SK-N-SH treated with all-trans-retinoic acid at 6 μM for 48 hours (cell line): ENCODE results near the gene GP2.

ENCODE experiments used
- ATAC-seq: fragments of 200-7000 bp; cut with Tn5 transposase; 3 replicates; pipeline ENCODE4 v1.9.1; 2020; ENCODE audit warnings: mild to moderate bottlenecking, moderate library complexity
- ARNTL ChIP-seq: fragments of 450-650 bp; formaldehyde crosslinking; IDR thresholded peaks from 2 replicates; pipeline ENCODE4 v1.5.0; 2020; ENCODE audit warnings: low read depth, mild to moderate bottlenecking, moderate library complexity, borderline replicate concordance
- BACH2 ChIP-seq: fragments of 250-450 bp; sonication (Bioruptor Pico); IDR thresholded peaks from 2 replicates; pipeline ENCODE4 v1.9.0; 2021; ENCODE audit warnings: mild to moderate bottlenecking, borderline replicate concordance
- CREB5 ChIP-seq: fragments of 250-450 bp; sonication (Bioruptor Pico); IDR thresholded peaks from 2 replicates; pipeline ENCODE4 v1.5.1; 2020; ENCODE audit warnings: low read depth, mild to moderate bottlenecking, moderate library complexity
- CSDC2 ChIP-seq: fragments of 250-450 bp; sonication (Bioruptor Pico); IDR thresholded peaks from 2 replicates; pipeline ENCODE4 v1.5.0; 2020; ENCODE audit warnings: mild to moderate bottlenecking, moderate library complexity
- CSRNP3 ChIP-seq: fragments of 250-450 bp; sonication (Bioruptor Pico); IDR thresholded peaks from 2 replicates; pipeline ENCODE4 v1.5.1; 2021; ENCODE audit warnings: mild to moderate bottlenecking, moderate library complexity
- ESRRG ChIP-seq: fragments of 250-450 bp; sonication (Bioruptor Pico); IDR thresholded peaks from 2 replicates; pipeline ENCODE4 v1.6.1; 2021; ENCODE audit warnings: mild to moderate bottlenecking
- GLIS3 ChIP-seq: fragments of 250-450 bp; sonication (Bioruptor Pico); IDR thresholded peaks from 2 replicates; pipeline ENCODE4 v1.5.0; 2020; ENCODE audit warnings: mild to moderate bottlenecking, moderate library complexity
- ISL1 ChIP-seq: fragments of 250-450 bp; sonication (Bioruptor Pico); IDR thresholded peaks from 2 replicates; pipeline ENCODE4 v2.1.2; 2022; ENCODE audit warnings: mild to moderate bottlenecking, moderate library complexity
- OSR1 ChIP-seq: fragments of 250-450 bp; sonication (Bioruptor Pico); IDR thresholded peaks from 2 replicates; pipeline ENCODE4 v1.8.0; 2022; ENCODE audit warnings: moderate library complexity, mild to moderate bottlenecking, inconsistent platforms
- PATZ1 ChIP-seq: fragments of 250-450 bp; sonication (Bioruptor Pico); IDR thresholded peaks from 2 replicates; pipeline ENCODE4 v1.8.0; 2020; ENCODE audit warnings: mild to moderate bottlenecking, moderate library complexity, borderline replicate concordance
- POU6F1 ChIP-seq: fragments of 250-450 bp; sonication (Bioruptor Pico); IDR thresholded peaks from 2 replicates; pipeline ENCODE4 v1.8.0; 2021; ENCODE audit warnings: low read depth, mild to moderate bottlenecking, moderate library complexity, borderline replicate concordance
- PPARA ChIP-seq: fragments of 250-450 bp; sonication (Bioruptor Pico); IDR thresholded peaks from 2 replicates; pipeline ENCODE4 v1.5.0; 2020; ENCODE audit warnings: mild to moderate bottlenecking, borderline replicate concordance
- RARB ChIP-seq: fragments of 250-450 bp; sonication (Bioruptor Pico); IDR thresholded peaks from 2 replicates; pipeline ENCODE4 v1.8.0; 2021; ENCODE audit warnings: mild to moderate bottlenecking, moderate library complexity
- SNAI2 ChIP-seq: fragments of 250-450 bp; sonication (Bioruptor Pico); IDR thresholded peaks from 2 replicates; pipeline ENCODE4 v1.5.0; 2020; ENCODE audit warnings: mild to moderate bottlenecking, moderate library complexity
- TCF4 ChIP-seq: fragments of 250-450 bp; sonication (Bioruptor Pico); IDR thresholded peaks from 2 replicates; pipeline ENCODE4 v1.8.0; 2021; ENCODE audit warnings: mild to moderate bottlenecking, moderate library complexity, borderline replicate concordance
- TOX ChIP-seq: fragments of 250-450 bp; sonication (Bioruptor Pico); IDR thresholded peaks from 2 replicates; pipeline ENCODE4 v1.8.0; 2021; ENCODE audit warnings: mild to moderate bottlenecking, moderate library complexity, borderline replicate concordance
- TSHZ2 ChIP-seq: fragments of 250-450 bp; sonication (Bioruptor Pico); IDR thresholded peaks from 2 replicates; pipeline ENCODE4 v1.5.0; 2020; ENCODE audit warnings: mild to moderate bottlenecking, moderate library complexity
- ZC3H10 ChIP-seq: fragments of 250-450 bp; sonication (Bioruptor Pico); IDR thresholded peaks from 2 replicates; pipeline ENCODE4 v1.5.1; 2021; ENCODE audit warnings: mild to moderate bottlenecking, moderate library complexity
- ZFP3 ChIP-seq: fragments of 250-450 bp; sonication (Bioruptor Pico); IDR thresholded peaks from 2 replicates; pipeline ENCODE4 v1.5.0; 2020; ENCODE audit warnings: mild to moderate bottlenecking, moderate library complexity
- ZFP30 ChIP-seq: fragments of 450-650 bp; formaldehyde crosslinking; IDR thresholded peaks from 2 replicates; pipeline ENCODE4 v1.5.0; 2022; ENCODE audit warnings: mild to moderate bottlenecking, moderate library complexity
- ZNF565 ChIP-seq: fragments of 450-650 bp; formaldehyde crosslinking; conservative IDR thresholded peaks from 2 replicates; pipeline ENCODE4 v1.5.0; 2020; ENCODE audit warnings: low read depth, mild to moderate bottlenecking, moderate library complexity
- ZNF70 ChIP-seq: fragments of 450-650 bp; formaldehyde crosslinking; IDR thresholded peaks from 2 replicates; pipeline ENCODE4 v1.5.0; 2020; ENCODE audit warnings: mild to moderate bottlenecking, moderate library complexity

The GP2 gene

GRCh38 chr16:20307791-20308190, 19.5 kb downstream of the GP2 start:
- no peak for TF ChIP-seq ZFP3
- no peak for TF ChIP-seq PATZ1 (CRISPR knock-in tag)
- no peak for TF ChIP-seq ZFP30
- no peak for TF ChIP-seq POU6F1 (CRISPR knock-in tag)
- no peak for TF ChIP-seq ESRRG (CRISPR knock-in tag)
- no peak for TF ChIP-seq CSDC2
- no peak for TF ChIP-seq CREB5 (CRISPR knock-in tag)
- TF ChIP-seq, all 23 proteins: peak for 0
- no peak for ATAC-seq

- TF ChIP-seq CREB5 (CRISPR knock-in tag): no peak
- no peak for TF ChIP-seq GLIS3 (CRISPR knock-in tag)
- TF ChIP-seq PPARA: no peak
- TF ChIP-seq TCF4: no peak
- no peak for TF ChIP-seq CSRNP3
- TF ChIP-seq OSR1 (CRISPR knock-in tag): no peak
- TF ChIP-seq ZFP3: no peak
- no peak for TF ChIP-seq TOX (CRISPR knock-in tag)
- no peak for TF ChIP-seq ARNTL (CRISPR knock-in tag)
- no peak for TF ChIP-seq BACH2 (CRISPR knock-in tag)
- TF ChIP-seq ISL1 (CRISPR knock-in tag): no peak
- no peak for TF ChIP-seq RARB (CRISPR knock-in tag)
- TF ChIP-seq ZNF565 (CRISPR knock-in tag): no peak
- TF ChIP-seq SNAI2 (CRISPR knock-in tag): no peak
- no peak for TF ChIP-seq ZFP30
- no peak for TF ChIP-seq CSDC2
- TF ChIP-seq ZC3H10 (CRISPR knock-in tag): no peak
- TF ChIP-seq TSHZ2 (CRISPR knock-in tag): no peak
- TF ChIP-seq ESRRG (CRISPR knock-in tag): no peak
- no peak for ATAC-seq
Measured at GRCh38 chr16:20307240-20307671, 20.1 kb downstream of the GP2 start.

- TF ChIP-seq BACH2 (CRISPR knock-in tag) (no peak), TSHZ2 (CRISPR knock-in tag) (no peak), TOX (CRISPR knock-in tag) (no peak), ESRRG (CRISPR knock-in tag) (no peak), GLIS3 (CRISPR knock-in tag) (no peak), RARB (CRISPR knock-in tag) (no peak), SNAI2 (CRISPR knock-in tag) (no peak), ZNF565 (CRISPR knock-in tag) (no peak), ZNF70 (CRISPR knock-in tag) (no peak), CSRNP3 (no peak), ZFP3 (no peak), CSDC2 (no peak), ZFP30 (no peak), TCF4 (no peak)
- ATAC-seq: no peak
Measured at GRCh38 chr16:20306401-20306800, 20.9 kb downstream of the GP2 start.
